G401.6 (cell line): ENCODE results near the gene TBC1D4.

ENCODE experiments used
- FAIRE-seq: peaks from 2 replicates; lab custom pipeline; 2012; peaks lifted over from hg19 to GRCh38; lab: Jason Lieb, UNC

TBC1D4 gene

DNA sequence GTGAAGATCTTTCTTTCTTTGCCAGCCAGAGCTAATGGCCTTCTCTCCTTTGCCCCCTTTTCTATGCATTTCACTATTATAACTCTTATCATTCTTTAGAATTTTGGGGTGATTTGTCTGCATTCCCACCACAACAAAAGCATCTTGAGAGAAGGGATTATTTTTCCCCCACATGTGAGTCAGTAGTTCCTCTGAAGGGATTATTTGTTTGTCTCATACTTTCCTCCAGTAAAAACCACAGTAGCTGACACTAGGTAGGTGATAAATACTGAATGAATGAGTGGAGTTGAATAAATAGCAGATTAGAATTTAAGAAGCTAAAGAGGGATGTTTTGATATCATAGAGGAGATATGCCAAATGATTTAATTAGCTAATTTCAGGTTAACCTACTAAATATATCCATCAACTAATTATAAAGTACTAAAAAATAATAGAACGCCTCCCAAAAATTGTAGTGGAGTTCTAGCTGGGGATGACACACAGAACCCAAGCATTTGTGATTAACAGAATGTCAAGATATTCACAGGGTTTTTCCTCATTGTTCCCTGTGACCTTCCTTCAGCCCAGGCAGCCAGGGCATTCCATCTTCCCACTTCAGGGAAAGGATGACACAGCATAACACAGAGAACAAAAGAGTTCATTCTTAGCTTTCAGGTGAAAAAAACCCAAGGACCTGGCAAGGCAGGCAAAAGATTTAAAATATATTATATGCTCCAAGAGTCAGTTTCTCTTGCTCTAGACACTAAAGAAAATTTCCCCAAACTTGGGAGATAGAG lies 3.5 kb upstream of the TBC1D4 start:
- FAIRE-seq, result no peak

DNA sequence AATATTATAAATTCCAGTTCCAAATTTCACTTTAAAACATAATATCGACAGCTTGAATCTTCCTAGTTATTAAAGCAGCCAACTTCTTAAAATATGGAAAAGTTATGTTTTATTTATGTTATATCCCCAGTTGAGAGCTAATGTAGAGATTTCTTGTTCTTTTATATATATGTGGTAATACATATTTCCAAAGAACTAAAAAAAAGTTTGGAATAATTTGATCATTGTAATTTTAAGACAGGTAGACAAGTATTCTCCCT lies 781 bp upstream of the TBC1D4 start:
- FAIRE-seq, result no peak

DNA sequence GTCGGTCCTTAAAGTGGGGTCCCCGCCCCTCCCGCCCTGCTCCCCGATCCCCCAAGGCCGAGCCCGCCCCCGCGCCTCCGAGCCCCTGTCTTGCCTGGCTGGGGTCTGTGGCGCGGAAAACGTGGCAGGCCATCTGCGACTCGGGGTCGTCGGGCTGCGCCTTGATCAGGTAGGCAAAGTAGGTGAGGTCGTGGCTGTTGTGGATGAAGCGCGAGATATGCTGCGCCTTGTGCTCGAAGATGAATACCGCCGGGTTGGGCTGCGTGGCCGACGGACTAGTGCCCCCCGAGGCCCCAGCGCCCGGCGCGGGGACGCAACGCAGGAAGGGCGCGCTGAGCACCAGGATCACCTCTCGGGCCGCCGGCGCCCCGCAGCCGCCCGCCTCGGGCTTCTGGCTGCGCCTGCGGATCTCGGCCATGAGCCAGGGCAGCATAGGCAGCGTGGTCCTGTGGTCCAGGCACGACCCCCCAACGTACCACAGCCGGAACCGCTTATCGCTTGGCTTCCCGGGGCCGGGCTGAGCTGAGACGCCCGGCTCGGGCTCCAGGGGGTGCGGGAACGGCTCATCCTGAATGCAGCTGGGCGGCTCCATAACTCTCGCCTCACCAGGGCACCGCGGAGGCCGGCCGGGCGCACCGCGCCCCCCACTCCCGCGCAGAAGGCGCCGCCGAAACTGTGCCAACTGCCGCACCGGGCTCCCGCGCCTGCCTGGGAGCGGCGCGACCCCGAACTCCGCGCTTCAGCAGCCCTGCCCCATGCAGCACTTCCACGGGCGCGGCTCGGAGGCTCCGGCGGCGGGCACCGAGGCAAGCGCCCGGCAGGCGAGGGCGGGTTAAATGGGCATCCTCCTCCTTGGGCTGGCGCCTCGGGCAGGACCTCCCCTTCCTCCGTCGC lies 546 bp downstream of the TBC1D4 start:
- FAIRE-seq, result no peak

DNA sequence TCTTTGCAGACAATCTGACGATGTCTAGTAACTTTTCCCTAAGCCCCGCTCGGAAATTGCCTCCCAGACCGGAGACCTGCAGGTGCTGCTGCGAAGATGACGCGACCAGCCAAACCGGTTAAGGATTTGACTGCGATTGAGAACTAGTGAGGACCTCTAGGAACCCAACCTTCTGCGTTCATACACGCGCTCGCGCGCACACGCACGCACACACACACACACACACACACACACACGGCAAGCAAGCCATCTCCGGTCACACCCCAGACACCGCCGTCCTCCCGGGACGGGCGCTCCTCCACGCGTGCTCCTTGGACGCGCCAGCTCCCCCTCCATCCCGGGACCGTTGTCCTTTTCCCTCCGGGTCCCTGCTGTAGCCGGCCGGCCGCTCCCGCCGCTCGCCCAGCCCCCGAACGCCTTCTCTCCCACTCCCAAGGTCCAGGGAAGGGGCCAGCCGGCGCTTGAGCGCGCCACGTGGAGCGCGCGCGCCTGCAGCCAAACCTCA lies 1.2 kb downstream of the TBC1D4 start:
- FAIRE-seq, result no peak

DNA sequence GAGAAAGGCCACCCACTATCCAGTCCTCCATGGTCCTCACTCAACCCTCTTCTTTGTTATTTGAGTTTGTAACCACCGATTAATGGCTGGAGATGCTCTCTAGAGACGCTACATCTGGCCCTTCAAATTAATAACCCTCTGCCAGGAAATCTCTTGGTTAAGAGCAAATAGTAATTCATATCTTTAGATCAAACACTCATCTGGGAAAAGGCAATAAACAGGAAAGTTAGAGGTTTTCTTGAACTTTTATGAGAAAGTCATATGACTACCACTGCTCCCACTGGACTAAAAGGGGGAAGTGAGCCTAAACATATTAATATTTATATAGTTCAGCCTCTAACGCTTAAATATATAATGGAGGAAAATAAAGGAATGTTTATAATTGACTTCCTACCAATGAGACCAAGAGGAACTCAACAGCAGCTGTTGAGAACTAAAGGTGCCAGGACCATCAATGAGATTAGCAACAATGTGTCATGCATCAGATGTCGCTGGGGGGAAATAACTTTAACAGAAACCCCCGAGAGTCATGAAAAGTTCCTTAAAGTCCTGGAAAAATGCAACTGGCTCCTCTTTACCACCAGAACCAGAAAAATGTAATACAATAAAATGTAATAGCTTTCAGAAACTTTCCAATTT lies 2.7 kb downstream of the TBC1D4 start:
- FAIRE-seq, result no peak

DNA sequence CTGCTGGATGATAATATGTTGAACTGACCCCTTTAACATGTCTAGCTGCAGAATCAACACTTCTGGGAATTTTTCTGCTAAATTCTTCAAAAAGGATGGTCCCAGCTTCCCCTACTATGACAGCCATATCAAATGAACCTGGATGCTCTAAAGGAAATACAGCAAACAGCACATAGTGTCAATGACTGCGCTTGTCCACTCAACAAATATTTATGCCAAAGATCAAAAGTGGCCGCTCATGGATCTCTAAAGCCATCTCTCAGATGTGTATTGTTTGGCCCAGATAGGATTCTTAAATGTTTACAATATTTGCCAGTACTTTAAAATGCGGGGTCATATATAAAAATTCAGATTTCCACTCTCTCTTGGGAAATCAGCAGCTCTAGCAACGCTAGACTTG lies 3.3 kb downstream of the TBC1D4 start:
- no peak for FAIRE-seq

DNA sequence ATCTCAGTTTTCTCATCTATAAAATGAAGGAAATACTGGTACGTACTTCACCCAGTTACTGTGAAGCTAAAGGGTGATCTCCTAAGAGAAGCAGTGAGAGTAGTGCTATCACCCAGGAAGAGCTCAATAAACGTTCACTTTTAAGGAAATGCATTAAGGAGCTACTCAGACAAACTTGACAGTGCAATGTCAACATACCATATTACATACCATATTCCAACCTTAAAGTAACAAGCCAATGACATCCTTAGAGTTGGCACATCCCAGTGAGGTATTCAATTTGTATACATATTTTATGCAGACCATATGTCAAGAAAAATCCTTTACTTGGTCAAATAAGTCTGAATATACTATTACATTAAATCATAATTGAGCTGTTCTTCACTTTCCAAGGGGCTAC lies 7.0 kb downstream of the TBC1D4 start:
- no peak for FAIRE-seq

DNA sequence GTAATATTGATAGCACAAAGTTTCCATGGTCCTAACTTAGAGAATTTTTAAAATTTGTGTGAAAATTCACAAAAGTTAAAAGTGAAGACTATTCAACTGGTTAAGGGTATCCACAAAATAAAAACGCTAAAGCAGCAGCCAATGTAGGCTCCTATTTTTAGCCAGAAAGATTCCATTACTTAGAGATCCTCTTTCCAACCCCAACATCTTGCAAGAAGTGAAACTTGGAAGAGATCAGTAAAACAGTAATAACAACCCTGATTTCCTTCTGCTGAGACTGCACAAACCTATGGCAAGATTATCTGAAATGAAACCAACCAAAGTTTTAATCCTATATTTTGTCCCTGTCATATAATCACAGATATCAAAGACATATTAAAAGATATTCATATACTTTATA lies 8.5 kb downstream of the TBC1D4 start:
- no peak for FAIRE-seq

DNA sequence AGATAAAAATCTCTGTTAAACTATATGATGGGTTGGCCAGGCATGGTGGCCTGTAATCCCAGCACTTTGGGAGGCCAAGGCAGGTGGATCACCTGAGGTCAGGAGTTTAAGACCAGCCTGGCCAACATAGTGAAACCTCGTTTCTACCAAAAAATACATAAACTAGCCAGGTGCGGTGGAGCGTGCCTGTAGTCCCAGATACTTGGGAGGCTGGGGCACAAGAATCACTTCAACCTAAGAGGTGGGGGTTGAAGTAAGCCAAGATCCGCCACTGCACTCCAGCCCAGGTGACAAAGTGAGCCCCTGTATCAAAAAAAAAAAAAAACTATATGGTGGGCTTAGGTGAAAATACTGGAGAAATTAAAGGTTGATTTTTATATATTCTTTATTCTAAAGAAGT lies 11.3 kb downstream of the TBC1D4 start:
- FAIRE-seq, result no peak

DNA sequence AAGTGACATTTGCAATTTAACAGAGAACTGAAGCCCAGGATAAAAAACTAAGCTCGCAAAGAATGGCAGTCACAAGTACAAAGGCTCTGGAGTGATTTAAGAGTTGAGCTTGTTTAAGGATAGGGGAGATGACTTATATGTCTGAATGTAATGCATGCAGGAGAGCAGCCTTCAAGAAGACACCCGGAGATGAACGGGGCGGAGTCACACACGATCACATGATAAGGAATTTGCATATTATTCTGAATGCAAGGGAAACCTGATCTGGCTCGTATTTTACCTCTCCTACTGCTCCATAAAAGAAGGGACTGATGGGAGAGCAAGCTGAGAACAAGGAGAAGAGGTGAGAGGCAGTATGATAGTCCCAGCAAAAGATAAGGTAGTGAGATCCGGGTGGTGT lies 12.9 kb downstream of the TBC1D4 start:
- no peak for FAIRE-seq

DNA sequence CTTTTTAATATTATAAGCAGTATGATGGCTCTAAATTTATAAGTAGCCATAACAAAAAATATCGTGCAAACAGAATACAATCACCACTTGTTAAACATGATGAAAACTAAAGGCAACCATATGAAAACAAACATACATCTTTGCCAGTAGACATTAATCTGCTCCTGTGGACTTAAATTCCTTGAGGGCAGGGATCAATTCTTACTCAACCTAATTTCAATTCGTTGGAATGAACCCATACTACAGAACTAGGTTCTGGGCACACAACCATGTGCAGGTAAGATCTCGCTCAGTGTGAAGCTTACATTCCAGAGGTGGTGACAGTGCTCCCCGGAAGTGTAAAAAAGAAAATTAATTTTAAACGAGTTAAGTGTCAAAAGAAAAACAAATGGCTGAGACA lies 13.4 kb downstream of the TBC1D4 start:
- no peak for FAIRE-seq

DNA sequence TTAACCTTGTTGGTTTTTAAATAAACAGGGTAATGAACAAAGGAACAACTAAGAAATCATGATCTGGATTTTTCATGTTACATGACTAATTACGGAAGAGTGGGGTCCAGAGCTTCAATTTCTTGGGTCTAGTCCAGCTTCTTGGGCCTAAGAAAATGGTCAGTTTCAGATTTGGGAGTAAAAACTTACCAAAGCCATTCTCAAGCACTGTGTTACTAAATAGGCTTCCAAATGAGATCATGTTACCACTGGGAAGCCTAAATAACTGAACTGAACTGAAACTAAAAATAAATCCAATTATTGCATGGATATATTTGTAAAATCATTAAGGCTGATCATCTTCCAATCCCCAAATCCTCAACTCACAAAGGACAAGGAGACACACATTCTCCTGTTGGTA lies 13.9 kb downstream of the TBC1D4 start:
- no peak for FAIRE-seq

DNA sequence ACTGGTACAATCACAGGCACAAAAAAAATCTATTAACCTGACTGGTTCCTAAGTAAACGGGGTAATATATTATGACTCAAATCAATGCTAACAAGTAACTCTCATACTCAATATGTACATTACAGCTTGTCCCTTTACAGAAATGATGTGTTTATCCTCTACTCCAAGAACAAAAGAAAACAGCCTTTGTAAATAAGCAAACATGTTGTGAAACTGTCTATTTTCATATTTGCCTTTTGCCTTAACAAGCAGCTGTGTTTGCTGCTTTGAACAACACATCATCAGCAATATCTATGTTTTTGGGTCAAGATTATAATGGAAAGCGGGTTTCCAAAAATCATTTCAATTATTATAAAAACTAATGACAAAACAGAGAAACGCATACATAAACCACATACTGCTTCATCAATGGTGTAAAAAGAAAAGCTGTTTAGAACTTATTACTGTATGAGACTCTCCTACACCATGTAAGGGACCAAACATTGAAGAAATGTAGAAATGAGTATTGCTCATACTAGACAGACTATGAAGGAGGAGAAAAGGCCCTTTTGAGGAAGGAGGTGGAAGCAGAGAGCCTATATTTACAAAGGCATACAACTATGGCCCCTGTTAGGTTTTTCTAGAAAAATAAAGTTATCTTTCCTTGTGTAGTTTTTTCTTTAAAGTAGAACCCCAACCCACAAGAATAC lies 14.8 kb downstream of the TBC1D4 start:
- no peak for FAIRE-seq

DNA sequence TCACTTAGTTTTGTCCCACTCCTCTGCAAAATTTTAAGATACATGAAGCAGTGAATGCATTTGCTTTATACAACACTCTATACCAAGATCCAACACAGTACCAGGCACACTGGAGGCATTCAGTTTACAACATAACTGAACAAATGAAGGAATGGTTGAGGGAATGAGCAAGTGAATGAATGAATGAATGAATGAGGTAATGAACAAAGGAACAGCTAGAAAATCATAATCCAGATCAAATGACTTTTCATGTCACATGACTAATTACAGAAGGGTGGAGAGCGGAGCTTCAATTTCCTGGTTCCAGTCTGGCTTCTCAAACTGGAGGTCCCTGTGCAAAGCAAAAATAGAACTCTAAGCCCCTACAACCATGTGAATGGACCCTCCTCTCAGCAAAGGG lies 16.7 kb downstream of the TBC1D4 start:
- no peak for FAIRE-seq

DNA sequence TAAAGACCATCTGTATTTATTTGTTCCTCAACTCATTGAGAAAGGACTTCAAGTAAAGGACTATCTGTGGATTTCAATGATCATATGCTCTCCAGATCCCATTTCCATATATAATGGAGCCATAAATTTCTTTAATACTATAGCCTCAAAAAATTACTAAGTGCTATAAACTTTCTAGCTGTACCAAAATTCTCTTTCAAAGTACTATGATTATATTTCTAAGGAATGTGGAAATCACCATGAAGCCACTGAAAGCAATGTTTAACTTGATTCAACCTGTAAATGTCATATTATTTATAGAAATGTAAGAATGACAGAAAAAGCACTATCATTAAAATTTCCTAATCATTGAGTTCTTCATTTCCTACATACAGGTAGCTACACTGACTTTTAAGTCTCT lies 20.7 kb downstream of the TBC1D4 start:
- FAIRE-seq, result no peak

DNA sequence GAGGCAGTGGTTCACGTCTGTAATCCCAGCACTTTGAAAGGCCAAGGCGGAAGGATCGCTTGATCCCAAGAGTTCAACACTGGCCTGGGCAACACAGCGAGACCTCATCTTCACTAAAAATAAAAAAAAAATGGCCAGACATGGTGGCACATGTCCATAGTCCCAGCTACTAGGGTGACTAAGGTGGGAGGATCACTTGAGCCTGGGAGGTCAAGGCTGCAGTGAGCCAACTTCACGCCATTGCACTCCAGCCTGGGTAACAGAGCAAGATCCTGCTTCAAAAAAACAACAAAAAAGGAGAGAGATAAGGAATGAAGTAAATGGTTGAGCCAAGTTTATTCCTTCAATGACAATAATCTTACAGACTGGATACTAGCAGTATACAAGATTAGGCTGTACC lies 21.3 kb downstream of the TBC1D4 start:
- no peak for FAIRE-seq

DNA sequence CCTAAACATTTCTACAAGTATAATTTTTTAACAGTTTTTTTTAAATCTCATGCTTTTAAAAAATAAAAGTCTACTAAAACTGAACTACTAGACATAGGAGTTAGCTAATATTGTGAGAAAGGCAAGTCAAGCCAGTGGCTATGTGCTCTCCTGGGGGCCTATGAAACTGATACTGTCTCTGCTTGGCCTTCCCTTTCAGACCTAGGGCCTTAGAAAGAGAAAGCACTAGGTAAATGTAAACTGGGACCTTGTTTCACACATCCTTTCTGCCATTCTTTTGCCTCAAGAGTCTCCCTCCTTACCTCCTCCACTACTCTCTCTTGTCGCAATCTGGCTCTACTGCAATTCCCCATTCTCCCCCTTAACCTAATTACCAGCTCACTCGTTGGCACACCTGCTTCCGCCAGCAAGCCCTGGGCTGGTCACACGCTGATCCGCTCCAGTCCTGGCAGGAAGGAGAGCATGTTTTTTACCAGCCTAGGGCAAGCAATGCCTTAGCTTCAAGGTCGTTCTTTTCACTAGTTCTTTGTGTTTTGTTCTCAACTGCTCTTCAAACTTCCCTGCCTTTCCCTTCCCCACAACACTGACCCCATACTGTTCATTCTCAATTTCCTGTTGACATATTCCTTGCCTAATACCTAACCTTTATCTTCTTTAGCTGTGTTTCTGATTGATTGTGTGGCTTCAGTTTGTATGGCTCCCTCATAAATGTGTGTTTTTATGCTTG lies 23.1 kb downstream of the TBC1D4 start:
- no peak for FAIRE-seq

DNA sequence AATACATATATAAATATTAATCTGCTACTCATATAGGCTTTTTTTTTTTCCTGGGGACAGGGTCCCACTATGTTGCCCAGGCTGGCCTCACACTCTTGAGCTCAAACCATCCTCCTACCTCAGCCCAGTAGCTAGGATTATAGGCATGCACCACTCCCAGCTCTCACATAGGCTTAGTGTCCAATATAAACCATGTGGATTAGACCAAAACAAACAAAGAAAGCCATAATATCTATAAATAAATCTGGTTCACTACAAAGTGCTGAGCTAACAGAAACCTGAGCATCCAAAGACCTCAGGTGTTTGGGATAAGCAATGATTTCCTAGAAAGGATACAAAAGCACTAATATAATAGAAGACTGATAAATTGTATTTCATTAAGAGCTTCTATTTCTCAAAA lies 26.0 kb downstream of the TBC1D4 start:
- no peak for FAIRE-seq

DNA sequence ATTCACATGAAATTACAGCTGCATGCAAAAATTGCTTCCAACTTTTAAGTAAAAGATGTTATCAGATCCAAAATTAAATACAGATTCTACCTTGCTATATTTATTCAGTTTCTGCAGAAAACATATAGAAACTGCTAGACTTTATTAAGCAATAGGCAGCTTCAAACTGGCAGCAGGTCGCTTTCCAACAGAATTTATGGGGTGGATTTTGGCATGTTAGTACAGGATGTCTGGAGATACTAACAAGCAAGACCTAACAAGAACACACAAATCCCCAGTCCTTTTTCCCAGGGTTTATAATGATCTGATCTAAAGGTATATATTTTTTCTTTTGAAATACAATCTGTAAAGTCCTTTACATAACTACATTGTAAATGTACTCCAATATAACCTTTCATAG lies 27.5 kb downstream of the TBC1D4 start:
- FAIRE-seq, result no peak

DNA sequence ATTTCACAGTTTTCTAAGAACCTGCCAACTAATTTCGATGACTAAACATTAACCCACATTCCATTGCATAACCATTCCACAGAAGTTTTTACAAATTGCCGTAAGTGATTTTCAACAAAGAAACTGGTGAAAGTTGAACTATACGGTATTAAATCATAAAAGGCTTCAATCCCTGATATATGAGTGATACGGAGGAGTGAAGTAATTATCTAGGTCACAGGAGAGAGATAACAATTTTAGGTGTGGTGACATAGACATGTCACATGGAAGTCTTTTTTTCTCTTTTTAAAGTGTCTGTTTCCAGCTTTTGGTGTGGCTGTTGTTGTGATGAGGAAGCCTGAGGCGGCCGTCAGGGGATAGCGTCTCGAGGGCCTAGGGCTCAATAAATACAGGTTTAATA lies 29.4 kb downstream of the TBC1D4 start:
- FAIRE-seq, result no peak

DNA sequence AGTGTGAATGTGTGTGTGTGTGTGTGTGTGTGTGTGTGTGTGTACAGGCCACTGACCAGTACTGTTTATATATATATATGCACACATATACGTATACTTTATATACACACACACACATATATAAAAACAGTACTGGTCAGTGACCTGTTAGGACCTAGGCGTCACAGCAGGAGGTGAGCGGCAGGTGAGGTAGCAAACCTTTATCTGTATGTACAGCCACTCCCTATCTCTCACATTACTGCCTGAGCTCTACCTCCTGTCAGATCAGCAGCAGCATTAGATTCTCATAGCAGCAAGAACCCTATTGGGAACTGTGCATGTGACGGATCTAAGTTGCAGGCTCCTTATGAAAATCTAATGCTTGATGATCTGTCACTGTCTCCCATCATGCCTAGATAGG lies 34.5 kb downstream of the TBC1D4 start:
- FAIRE-seq, result no peak

DNA sequence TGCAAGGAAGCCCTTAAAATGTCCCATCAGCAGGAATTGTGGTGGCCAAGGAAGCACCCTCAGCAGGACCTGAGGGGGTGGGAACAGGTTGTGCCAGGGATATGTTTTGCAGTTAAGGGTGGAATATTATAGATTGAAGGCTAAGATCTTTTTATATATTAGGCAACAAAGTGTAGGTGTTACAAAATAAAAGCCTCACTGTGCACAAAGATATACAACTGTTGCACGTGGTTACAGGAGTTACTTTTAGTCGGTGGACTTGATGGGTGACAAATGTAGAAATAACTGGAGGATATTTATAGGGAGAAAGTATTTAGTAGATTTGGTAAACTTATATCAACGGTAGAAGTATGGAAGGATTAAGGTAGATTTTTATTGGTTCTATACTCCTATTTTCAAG lies 35.1 kb downstream of the TBC1D4 start:
- no peak for FAIRE-seq
